ENCODE data around the gene RALGPS1.

The RALGPS1 gene

DNA sequence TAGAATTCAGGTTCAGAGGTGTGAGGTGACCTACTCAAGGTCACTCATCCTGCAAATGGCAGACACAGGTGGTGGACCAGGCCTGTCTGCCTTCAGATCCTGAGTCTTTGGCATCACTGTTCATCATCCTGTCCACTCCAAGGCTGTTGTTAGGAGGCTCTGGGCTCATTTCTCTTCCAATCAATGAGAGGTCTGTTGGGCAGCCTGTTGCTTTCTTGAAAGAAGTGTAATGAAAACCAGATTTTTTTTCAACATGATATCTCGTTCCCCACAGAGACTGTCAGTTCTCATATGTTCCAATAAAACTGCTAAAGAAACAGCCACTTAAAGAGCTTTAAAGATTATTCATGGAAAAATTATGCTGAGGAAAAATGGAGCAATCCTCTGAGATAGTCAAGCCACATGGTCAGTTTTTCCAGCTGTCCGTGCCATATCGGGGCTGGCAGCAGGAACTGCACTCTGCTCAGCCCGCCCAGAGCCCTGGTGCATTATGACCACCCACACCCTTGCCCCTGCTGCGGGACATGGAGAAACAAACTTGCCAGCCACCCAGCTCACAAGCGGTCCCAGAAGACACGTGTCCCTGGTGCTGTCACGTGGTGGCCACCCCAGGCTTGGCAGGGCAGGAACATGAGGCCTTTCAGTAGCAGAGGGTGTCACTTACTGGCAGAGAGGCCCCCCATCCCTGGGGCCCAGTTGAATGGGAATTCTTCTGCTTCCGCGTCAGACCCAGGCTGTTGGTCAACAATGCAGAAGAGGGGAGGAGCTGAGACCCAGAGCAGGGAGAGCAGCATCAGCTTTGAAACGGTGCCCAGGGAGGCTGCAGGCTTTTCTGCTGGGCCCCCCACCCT, 271.6 kb downstream of the RALGPS1 start:
- H3K36me3 Mint-ChIP-seq (ENCODE audit: low read depth) = no peaks in the 10 kb centered on the region

DNA sequence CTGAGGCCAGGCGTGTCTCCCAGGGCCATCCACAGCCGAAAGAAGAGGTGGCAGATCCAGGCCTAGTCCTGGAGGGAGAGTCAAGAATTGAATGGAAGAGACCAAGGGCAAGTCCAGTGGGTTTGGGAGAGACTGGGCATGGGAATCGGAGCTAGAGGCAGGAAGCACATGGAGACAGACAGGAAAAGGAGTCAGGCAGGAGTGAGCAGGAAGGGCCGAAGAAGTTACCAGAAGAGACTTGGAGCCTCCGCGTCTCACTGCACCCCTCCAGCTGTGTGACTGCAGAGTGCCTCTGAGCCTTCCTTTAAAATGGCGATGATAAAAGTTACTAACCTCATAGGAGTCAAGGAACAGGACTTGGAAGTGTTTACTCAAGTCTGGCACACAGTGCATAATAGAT, 272.2 kb downstream of the RALGPS1 start:
- Mint-ChIP-seq H3K9me3 (no peaks in the 10 kb centered on the region), H3K4me1 (ENCODE audit: low read depth) (peaks cover 3% of the 10 kb centered on the region), H3K27me3 (ENCODE audit: low read depth) (peaks cover 15% of the 10 kb centered on the region), H3K36me3 (ENCODE audit: low read depth) (no peaks in the 10 kb centered on the region), H3K27ac (no peak overlapping the region), H3K4me3 (no peak overlapping the region)
- DNase-seq (ENCODE audit: low spot score) = no peak

More for the DNA sequence above, 271.6 kb downstream of the RALGPS1 start:
- peaks cover 12% of the 10 kb centered on the region for H3K27me3 Mint-ChIP-seq (ENCODE audit: low read depth)
- no peak overlapping the region for H3K27ac Mint-ChIP-seq
- peaks cover 3% of the 10 kb centered on the region for H3K4me1 Mint-ChIP-seq (ENCODE audit: low read depth)
- H3K4me3 Mint-ChIP-seq = no peak overlapping the region
- no peaks in the 10 kb centered on the region for H3K9me3 Mint-ChIP-seq
- no peak for DNase-seq (ENCODE audit: low spot score)

DNA sequence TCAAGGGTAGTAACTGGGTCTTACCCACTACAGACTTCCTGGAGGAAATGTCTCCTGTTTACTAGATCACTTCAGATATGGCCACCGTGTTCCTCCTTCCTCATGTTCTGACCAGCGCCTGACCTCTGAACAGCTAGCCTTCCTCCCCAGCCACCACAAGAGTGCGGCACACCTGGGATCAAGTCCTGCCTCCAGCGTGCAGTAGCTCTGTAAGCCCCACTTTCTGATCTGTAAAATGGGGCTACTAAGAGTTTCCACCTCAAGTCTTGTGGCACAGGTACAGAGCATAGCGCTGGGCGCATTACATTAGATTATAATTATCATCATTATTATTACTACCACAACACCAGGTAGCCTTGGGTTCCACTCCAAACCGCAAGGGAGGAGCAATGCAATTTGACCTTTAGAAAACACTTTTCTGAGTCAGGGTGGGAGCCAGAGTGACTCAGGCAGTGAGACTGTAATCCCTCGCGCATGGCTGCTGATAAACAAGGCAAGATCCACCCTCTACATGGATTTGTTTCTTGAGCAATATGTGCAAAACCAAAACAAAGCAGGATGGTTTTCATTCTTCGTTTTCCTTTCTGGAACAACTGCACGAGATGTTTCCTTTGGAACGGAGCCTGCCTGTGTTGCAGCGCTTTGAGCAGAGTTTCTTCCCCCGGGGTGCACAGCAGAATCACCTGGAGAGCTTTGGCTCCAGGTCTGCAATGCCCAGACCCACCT, 272.8 kb downstream of the RALGPS1 start:
- no peak for DNase-seq (ENCODE audit: low spot score)
- no peak overlapping the region for H3K4me3 Mint-ChIP-seq

DNA sequence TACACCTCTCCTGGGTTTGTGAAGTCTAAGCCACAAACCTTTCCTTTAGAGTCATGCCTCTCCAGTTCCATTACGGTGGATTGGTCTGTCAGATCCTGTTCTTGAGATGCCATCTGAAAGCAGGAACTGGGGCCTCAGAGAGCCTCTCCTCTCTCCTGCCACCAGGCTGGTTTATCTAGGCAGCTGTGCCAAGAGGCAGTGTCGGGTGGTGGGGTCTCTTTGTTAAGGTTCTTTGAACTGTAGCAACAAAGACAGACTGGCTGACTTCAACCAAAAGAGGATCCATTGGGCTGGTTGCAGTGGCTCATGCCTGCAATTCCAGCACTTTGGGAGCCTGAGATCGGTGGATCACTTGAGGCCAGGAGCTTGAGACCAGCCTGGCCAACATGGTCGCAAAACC, 273.8 kb downstream of the RALGPS1 start:
- Mint-ChIP-seq H3K27me3 (ENCODE audit: low read depth) (peaks cover 27% of the 10 kb centered on the region), H3K4me1 (ENCODE audit: low read depth) (peaks cover 3% of the 10 kb centered on the region), H3K27ac (no peak overlapping the region), H3K4me3 (no peak overlapping the region), H3K9me3 (no peaks in the 10 kb centered on the region), H3K36me3 (ENCODE audit: low read depth) (no peaks in the 10 kb centered on the region)
- no peak for DNase-seq (ENCODE audit: low spot score)

More for the DNA sequence above, 272.8 kb downstream of the RALGPS1 start:
- Mint-ChIP-seq H3K27me3 (ENCODE audit: low read depth) (peaks cover 21% of the 10 kb centered on the region), H3K27ac (no peak overlapping the region), H3K9me3 (no peaks in the 10 kb centered on the region), H3K36me3 (ENCODE audit: low read depth) (no peaks in the 10 kb centered on the region), H3K4me1 (ENCODE audit: low read depth) (peaks cover 3% of the 10 kb centered on the region)

DNA sequence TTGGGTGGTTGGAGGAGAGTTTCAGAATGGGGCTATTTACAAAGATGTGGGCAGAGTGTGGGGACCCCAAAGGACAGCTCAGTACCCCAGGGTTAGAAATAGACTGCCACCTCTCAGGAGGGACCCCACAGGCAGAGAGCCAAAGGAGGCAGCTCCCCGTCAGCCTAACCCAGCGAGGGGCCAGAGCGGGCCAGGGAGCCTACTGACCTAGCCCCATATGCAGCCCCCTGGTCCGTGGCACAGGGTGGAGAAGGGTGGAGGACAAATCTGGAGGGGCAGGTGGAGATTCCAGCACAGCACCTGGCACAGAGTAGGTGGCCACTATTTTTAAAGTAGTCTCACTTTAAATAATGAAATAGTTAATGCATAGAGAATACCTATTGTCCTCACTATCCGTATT, 275.0 kb downstream of the RALGPS1 start:
- Mint-ChIP-seq H3K4me1 (ENCODE audit: low read depth) (peaks cover 3% of the 10 kb centered on the region), H3K27me3 (ENCODE audit: low read depth) (peaks cover 27% of the 10 kb centered on the region), H3K36me3 (ENCODE audit: low read depth) (no peaks in the 10 kb centered on the region), H3K9me3 (no peaks in the 10 kb centered on the region), H3K27ac (no peak overlapping the region), H3K4me3 (no peak overlapping the region)
- no peak for DNase-seq (ENCODE audit: low spot score)

DNA sequence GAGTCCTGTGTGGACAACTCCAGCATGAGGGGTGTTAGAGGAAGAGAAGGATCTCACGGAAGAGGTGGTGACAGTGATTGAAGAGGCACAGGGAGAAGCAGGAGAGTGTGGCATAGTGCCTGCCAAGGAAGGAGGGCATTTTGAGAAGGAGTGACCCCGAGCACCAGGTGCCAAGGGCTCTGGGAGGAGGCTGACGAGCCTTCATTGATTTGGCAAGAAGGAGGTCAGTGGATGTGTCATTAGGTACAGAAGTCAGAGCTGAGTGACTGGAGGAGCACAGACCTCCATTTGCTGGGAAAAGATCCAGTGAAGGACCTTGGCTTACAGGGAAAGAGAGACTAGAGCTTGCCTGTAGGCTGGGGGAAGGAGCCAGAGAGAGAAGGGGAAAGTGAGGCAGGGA, 278.2 kb downstream of the RALGPS1 start:
- no peaks in the 10 kb centered on the region for H3K36me3 Mint-ChIP-seq (ENCODE audit: low read depth)
- H3K9me3 Mint-ChIP-seq = no peaks in the 10 kb centered on the region
- H3K4me3 Mint-ChIP-seq = no peak overlapping the region
- peaks cover 22% of the 10 kb centered on the region for H3K27me3 Mint-ChIP-seq (ENCODE audit: low read depth)
- no peak overlapping the region for H3K27ac Mint-ChIP-seq
- peaks cover 3% of the 10 kb centered on the region for H3K4me1 Mint-ChIP-seq (ENCODE audit: low read depth)
- no peak for DNase-seq (ENCODE audit: low spot score)

DNA sequence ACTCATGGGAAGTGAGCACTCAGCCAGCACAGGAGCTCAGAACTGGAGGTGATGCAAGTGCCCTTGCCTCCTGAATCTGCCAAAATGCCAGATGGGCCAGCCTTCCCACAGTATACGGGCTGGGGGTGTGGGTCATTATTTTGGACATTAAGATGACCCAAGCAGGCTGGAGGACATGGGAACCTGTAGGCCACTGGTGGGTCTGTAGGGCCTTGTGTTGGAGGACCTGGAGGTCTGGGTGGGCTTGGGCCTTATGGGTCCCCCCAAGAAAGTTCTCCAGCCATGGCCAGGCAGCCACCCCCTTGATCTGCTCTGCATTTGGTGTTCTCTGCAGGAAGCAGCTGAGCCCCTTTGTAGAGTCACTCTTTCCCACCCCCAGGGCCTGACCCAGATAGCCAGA, 278.9 kb downstream of the RALGPS1 start:
- DNase-seq (ENCODE audit: low spot score) = no peak
- Mint-ChIP-seq H3K36me3 (ENCODE audit: low read depth) (no peaks in the 10 kb centered on the region), H3K9me3 (no peaks in the 10 kb centered on the region), H3K4me3 (no peak overlapping the region), H3K27me3 (ENCODE audit: low read depth) (peaks cover 22% of the 10 kb centered on the region), H3K4me1 (ENCODE audit: low read depth) (peaks cover 3% of the 10 kb centered on the region), H3K27ac (no peak overlapping the region)

DNA sequence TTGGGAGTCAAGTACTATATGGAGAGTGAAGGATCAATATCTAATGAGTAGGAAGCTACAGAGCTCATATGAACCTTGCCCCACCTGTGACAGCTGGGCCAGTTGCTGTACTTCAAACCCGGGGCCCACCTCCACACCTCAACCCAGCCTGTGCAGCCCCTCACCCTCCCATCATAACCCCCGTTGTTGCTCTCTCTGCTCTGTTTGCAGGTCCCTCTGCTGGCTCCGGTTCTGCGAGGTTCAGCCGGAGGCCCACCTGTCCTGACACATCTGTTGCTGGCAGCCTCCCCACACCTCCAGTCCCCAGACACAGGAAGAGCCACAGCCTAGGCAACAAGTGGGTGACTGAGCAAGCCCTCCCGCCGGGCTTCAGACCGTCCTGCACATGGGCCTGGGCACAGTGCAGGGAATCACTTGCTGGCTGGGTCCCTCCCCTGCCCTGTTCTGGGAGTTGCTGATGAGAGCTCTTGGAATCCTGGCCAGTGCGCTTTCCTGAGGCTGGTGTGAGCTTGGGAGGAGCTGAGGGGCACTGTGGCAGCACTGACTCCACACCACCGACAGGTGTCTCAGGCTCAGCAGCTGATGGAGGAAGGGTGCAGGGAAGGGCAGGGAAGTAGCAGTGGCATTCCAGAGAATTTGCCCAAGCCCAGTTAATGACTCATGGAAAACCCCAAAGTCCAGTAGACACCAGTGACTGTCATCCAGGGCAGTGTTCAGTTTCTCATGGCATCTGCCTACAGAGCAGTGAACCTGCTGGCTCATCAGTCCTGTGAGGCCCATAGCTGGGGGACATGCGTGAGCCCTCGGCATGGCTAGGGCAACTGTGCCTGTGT, 280.5 kb downstream of the RALGPS1 start:
- no peak overlapping the region for H3K4me3 Mint-ChIP-seq
- H3K9me3 Mint-ChIP-seq = no peaks in the 10 kb centered on the region
- H3K36me3 Mint-ChIP-seq (ENCODE audit: low read depth) = no peaks in the 10 kb centered on the region

DNA sequence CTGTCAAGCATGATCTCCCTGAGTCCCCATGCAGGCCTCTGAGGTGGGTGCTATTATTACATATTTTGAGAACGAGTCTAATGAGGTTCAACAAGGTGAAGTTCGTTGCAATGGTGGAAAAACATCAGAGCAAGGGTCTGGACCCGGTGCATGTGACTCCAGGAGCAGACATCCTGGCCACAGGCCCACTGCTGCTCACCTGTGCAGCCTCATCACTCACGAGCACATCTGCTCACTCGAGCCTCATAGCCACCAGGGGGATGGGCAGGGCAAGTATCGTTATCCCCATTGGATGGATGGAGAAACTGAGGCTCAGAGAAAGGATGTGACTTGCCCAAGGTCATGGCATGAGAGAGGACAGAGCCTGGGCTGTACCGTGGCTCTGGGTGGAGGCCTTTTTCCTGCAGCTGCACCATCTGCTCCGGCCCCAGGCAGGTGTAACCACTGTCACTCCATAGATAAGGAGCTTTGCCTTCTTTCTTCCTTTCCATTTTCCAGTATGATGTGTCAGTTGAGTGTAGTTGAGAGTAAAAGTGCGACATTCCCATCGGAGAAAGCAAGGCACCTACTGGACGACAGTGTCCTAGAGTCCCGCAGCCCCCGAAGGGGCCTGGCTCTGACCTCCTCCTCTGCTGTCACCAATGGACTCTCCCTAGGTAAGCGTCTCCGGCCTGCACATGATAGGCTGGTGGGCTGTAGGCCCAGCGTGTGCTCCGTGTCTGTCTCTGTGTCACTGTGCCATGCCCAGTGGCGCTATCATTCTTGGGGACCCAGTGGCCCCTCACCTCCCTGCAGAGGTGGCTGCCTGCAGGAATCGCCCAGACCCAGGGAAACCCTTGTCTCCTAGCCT, 281.6 kb downstream of the RALGPS1 start:
- H3K27me3 Mint-ChIP-seq (ENCODE audit: low read depth) = peaks cover 15% of the 10 kb centered on the region
- H3K9me3 Mint-ChIP-seq = no peaks in the 10 kb centered on the region
- H3K27ac Mint-ChIP-seq = no peak overlapping the region
- no peaks in the 10 kb centered on the region for H3K4me1 Mint-ChIP-seq (ENCODE audit: low read depth)
- H3K4me3 Mint-ChIP-seq = no peak overlapping the region
- H3K36me3 Mint-ChIP-seq (ENCODE audit: low read depth) = no peaks in the 10 kb centered on the region
- no peak for DNase-seq (ENCODE audit: low spot score)

More for the DNA sequence above, 280.5 kb downstream of the RALGPS1 start:
- H3K4me1 Mint-ChIP-seq (ENCODE audit: low read depth) = no peaks in the 10 kb centered on the region
- H3K27me3 Mint-ChIP-seq (ENCODE audit: low read depth) = peaks cover 22% of the 10 kb centered on the region
- no peak overlapping the region for H3K27ac Mint-ChIP-seq
- no peak for DNase-seq (ENCODE audit: low spot score)

DNA sequence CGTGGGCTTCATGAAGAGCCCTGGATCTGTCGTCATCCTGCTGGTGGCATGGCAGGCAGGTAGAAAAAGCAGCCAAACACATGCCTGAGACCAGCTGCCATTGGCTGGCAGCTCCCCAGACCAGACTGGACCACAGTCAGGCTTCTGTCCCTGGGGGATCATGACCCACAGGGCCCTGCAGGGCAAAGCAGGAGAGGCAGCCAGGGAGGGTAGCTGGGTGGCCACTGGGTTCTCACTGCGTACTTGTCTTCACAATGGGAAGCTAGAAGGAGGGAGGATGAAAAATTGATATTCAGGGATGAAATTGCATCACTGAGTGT, 282.2 kb downstream of the RALGPS1 start:
- Mint-ChIP-seq H3K4me1 (ENCODE audit: low read depth) (no peaks in the 10 kb centered on the region), H3K36me3 (ENCODE audit: low read depth) (no peaks in the 10 kb centered on the region), H3K9me3 (no peaks in the 10 kb centered on the region), H3K27me3 (ENCODE audit: low read depth) (peaks cover 12% of the 10 kb centered on the region), H3K27ac (no peak overlapping the region), H3K4me3 (no peak overlapping the region)
- no peak for DNase-seq (ENCODE audit: low spot score)

DNA sequence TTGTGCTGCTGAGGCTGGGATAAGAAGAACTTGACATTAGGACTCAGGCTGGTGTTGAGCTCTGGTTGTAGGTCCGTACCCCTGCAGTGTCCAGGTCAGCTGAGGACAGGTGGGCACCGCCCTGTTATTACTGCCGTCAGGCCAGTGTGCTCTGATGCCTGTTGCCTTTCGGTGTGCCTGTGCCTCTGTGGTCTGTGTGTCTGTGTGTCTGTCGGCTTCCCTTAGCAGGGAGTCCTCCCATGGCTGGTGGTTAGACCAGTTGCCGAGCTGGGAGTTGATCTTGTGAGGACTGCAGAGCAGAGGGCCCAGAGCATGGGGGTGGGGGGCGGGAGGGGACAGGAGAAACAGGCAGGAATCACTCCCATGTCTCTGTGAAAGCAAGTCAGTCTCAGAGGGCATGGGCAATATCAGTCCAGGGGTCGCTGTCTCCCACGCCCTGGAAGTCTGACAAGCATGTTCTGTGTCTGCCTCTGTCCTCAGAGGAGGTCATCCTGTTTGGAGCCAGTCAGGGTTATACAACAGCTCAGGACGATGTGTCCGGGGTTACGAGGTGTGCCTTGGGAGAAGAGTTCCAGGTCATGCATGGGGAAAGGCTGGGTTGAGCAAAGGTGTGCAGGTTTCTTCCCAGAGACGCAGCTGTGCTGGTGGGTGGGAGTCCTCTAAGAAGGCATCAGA, 282.7 kb downstream of the RALGPS1 start:
- Mint-ChIP-seq H3K27me3 (ENCODE audit: low read depth) (peaks cover 6% of the 10 kb centered on the region), H3K4me3 (no peak overlapping the region), H3K36me3 (ENCODE audit: low read depth) (no peaks in the 10 kb centered on the region), H3K4me1 (ENCODE audit: low read depth) (no peaks in the 10 kb centered on the region), H3K9me3 (no peaks in the 10 kb centered on the region), H3K27ac (no peak overlapping the region)
- no peak for DNase-seq (ENCODE audit: low spot score)

DNA sequence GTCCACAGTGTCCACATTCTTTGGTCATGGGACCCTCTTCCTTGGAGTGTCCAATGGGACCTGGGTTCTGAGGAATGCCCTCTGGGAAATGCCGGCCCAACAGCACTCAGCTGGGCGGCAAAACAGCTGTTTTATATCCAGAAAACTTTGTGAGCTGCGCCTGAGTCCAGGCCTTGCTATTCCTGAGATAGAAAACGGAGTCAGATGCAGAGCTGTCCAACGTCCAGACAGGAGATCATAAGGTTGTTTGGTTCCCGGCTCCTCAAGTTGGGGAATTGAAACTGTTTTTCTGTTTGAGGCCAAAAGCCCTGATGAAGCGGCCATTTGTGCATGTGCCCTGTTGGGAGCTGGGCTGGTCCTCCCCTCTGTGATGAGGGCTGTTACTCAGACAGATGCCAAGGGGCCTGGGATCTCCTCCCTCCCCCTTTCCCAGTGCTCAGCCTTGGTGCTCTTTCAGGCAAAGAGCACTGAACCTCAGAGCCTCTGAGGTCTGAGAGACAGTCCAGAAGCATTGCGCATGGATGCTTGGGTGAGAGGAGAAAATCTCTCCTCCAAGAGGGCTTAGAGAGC, 283.4 kb downstream of the RALGPS1 start:
- H3K9me3 Mint-ChIP-seq = no peaks in the 10 kb centered on the region
- H3K27ac Mint-ChIP-seq = no peak overlapping the region
- no peak for DNase-seq (ENCODE audit: low spot score)
- no peaks in the 10 kb centered on the region for H3K4me1 Mint-ChIP-seq (ENCODE audit: low read depth)
- H3K4me3 Mint-ChIP-seq = no peak overlapping the region
- no peaks in the 10 kb centered on the region for H3K36me3 Mint-ChIP-seq (ENCODE audit: low read depth)
- H3K27me3 Mint-ChIP-seq (ENCODE audit: low read depth) = peaks cover under 1% of the 10 kb centered on the region

DNA sequence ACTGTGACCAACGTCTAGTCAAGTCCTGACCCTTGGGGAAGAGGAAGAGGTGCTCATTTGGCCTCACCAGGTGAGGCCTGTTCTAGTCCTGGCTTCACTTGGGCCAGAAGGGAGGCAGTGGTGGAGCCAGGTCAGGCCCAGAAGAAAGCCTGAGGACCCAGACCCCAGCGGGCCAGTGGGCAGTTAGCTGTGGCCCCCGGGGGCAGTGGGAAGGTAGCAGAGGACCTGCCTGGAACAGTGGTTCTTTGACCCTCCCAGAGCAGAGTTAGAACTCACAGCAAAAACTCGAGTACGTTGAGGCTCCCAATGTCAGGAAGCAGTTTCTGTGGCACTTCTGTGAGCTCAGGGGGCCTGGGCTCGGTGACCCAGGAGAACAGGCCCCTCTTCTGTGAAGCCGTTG, 284.0 kb downstream of the RALGPS1 start:
- Mint-ChIP-seq H3K4me3 (no peak overlapping the region), H3K27me3 (ENCODE audit: low read depth) (no peaks in the 10 kb centered on the region)

More for the DNA sequence above, 284.0 kb downstream of the RALGPS1 start:
- DNase-seq (ENCODE audit: low spot score) = no peak
- Mint-ChIP-seq H3K9me3 (no peaks in the 10 kb centered on the region), H3K27ac (no peak overlapping the region), H3K4me1 (ENCODE audit: low read depth) (no peaks in the 10 kb centered on the region), H3K36me3 (ENCODE audit: low read depth) (no peaks in the 10 kb centered on the region)
